ENCODE measurements around the gene CAD.

DNA sequence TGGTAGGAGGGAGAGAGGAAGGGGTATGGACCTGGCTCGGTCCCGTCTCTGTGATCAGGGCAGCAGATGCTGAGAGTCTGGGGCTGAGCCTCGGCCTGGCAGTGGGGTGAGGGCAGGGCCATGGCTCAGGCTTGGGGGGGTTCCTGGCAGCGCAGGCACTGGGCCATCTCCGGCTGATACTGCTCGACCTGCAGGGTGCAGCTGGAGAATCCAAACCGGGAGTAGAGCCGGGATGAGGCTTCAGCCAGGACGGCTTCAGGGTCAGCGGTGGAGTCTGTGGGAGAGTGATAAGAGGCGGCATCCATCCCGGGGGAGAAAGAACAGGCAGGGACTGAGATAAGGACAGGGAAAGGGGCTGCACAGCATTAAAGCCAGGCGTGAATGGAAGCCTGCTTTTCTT lies 38.0 kb downstream of the CAD start:
- TF ChIP-seq, protein P1, sequence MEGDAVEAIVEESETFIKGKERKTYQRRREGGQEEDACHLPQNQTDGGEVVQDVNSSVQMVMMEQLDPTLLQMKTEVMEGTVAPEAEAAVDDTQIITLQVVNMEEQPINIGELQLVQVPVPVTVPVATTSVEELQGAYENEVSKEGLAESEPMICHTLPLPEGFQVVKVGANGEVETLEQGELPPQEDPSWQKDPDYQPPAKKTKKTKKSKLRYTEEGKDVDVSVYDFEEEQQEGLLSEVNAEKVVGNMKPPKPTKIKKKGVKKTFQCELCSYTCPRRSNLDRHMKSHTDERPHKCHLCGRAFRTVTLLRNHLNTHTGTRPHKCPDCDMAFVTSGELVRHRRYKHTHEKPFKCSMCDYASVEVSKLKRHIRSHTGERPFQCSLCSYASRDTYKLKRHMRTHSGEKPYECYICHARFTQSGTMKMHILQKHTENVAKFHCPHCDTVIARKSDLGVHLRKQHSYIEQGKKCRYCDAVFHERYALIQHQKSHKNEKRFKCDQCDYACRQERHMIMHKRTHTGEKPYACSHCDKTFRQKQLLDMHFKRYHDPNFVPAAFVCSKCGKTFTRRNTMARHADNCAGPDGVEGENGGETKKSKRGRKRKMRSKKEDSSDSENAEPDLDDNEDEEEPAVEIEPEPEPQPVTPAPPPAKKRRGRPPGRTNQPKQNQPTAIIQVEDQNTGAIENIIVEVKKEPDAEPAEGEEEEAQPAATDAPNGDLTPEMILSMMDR (IDR thresholded peaks at IDR 0.05) = no peak
- TF ChIP-seq POLR2A (IDR thresholded peaks at IDR 0.05) (no peak), POLR2AphosphoS5 (IDR thresholded peaks at IDR 0.05; ENCODE audit: insufficient read depth in 1 of 2, low read depth in 1 of 2) (no peak)
